LoVo (cell line): ENCODE data around the gene PC.
"Not testable (repeated sequence)": the region's sequence is repeated elsewhere in the genome, so short reads cannot be mapped to it uniquely, and the experiment has no call there.

ENCODE experiments used
- DNase-seq: peaks from one replicate; pipeline ENCODE4 v3.0.0-alpha.2; 2016; ENCODE audit warnings: low spot score

The PC gene

GRCh38 chr11:66841861-66842260, 116.3 kb downstream of the PC start:
- no peak for DNase-seq

- no peak for DNase-seq
Measured at GRCh38 chr11:66840317-66841091, 117.7 kb downstream of the PC start.

GRCh38 chr11:66835768-66836405, 122.3 kb downstream of the PC start:
- DNase-seq, result no peak

- DNase-seq, result no peak
Measured at GRCh38 chr11:66834943-66835342, 123.2 kb downstream of the PC start.

DNA sequence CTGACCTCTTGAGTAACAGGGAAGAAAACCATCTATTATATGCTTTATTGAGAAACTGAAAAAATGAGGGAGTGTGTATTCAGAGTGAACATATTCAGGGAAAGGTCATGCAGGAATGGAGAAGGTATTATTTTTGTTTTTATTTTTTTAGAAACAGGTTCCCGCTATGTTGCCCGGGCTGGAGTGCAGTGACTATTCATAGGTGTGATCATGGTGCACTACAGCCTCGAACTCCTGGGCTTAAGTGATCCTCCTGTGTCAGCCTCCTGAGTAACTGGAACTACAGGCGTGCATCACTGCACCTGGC, 123.7 kb downstream of the PC start:
- DNase-seq, result no peak

GRCh38 chr11:66824573-66824972, 133.6 kb downstream of the PC start:
- not testable (repeated sequence) for DNase-seq

- no peak for DNase-seq
Measured at GRCh38 chr11:66823700-66824099, 134.5 kb downstream of the PC start.

DNA sequence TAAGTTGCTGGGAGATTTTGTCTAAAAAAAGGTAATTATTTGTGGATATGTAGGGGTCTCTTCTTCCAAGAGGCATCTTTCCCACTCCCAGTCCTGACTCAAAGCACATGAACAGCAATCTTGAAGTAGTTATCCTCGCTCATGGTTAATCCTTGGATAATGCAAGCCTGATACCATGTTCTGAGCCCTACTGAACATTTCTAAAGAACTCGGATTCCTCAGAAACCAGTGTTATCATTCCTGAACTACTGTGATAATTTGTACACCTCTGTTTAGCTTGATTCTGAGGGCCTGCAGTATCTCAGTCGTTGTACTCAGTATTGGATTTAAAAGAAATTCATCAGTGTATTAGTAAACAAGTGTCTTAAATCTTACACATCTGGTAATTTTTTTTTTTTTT, 137.3 kb downstream of the PC start:
- DNase-seq, result no peak

DNA sequence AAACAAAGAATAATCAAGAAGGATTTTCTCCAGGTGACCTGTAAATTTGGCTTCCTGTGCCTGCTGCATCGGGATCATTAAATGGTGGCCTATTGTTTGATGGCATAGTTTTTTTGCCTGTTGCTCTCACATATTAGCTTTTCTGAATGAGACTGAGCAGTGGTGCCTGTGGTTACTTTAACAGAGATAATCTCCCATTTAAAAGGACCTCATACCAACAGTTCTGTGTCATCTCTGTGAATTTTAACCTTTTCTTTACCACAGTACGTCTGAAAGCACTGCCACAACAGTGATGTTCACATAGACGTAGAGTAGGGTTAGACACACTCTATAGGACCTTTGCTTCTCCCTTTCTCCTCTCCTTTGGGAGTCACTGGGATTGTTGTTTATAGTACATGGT, 137.8 kb downstream of the PC start:
- no peak for DNase-seq

DNA sequence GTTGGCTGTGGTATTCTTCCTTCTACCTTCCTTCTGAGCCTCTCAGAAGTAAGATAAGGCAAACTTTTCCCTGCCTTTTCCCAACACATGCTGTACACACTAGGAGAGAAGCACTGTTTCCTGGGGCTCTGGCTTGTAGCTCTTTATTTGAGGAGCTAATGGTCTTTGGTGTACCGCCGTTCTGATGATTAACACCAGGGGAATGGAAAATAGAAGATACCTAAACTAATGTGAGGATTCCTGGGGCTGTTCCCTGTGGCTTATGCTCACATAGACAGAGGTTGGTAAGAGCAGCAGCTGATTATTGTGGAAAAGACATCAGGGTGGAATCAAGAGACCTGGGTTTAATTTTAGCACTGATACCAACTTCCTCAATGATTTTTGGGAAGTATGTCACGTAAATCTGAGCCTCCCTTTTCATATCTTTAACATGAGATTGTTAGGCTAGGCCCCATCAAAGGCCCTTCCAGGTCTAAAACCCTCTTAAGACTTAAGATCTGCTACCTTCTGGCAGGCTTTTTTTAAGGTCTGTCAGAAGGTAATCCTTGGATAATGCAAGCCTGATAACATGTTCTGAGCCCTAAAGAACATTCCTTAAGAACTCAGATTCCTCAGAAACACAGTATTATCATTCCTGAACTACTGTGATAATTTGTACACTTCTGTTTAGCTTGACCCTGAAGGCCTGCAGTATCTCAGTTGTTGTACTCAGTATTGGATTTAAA, 139.8 kb downstream of the PC start:
- DNase-seq, result no peak

- DNase-seq, result no peak
Measured at GRCh38 chr11:66815646-66816045, 142.5 kb downstream of the PC start.

GRCh38 chr11:66814678-66815077, 143.5 kb downstream of the PC start:
- no peak for DNase-seq

DNA sequence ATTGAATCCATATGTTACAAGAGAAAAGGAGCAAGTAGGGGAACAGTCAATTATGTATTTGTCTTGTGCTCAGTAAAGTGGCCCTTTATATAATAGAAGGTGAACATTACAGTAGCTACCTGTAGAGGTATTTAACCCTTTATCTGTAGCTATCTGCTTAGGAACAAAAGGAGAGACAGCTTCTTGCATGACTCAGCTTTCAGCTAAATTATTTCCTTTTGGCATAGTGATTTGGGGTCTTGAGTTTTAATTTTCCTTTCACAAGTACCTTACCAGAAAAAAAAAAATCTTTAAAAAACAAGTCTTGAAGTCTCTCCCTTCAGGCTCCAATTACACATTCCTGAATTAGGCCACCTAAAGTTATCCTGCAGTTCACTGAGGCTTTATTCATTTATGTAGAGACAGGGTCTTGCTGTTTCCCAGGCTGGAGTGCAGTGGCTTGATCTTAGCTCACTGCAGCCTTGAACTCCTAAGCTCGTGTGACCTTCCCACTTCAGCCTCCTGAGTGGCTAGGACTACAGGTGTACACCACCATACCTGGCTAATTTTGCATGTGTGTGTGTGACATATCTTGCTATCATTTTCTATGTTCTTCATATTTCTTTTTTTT, 147.5 kb downstream of the PC start:
- no peak for DNase-seq

DNA sequence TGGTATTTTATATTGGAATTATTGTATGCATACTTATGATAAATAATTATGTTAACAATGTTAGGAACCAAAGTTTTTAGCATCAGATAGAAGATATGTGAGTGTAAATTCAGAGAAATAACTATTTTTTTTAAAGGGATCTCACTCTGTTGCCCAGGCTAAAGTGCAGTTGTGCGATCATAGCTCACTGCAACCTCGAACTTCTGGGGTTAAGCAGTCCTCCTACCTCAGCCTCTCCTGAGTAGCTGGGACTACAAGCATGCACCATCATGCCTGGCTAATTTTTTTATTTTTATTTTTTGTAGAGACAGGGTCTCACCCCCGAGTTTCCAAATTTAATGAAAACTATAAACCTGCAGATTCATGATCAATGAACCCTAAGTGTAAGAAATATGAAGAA, 148.6 kb downstream of the PC start:
- no peak for DNase-seq

DNA sequence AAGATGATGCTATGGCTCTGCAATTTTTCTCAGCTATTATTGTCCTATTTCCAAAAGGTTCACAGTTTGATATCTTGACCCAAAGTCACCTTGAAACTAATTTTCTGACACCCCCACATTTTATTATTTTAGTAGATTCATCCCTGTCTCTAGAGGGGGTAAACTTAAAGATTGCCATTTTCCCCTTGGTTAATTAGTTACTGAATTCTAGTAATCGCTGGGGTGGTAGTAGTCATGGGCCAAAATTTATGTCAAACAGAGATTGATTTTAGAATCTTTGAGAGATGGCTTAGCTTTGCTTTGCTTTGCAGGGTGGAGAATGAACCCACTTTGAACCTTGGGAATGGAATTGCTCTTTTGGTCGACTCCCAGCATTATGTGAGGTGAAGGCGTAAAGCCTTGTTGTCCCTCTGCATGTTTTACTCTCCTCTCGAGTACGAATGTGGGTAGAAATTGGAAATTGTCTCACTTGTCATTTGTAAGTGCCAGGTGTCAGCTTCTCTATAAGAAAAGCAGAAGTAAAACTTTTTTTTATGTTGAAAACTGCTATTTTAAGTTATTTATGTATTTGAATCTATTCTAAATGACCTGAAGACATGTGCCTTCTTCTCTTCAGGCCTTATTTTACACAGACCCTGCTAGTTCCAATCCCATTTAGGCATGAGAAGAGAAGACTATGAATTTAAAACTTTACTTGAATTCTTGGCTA, 157.3 kb downstream of the PC start:
- no peak for DNase-seq

- not testable (repeated sequence) for DNase-seq
Measured at GRCh38 chr11:66799815-66800214, 158.4 kb downstream of the PC start.
